A549 (cell line): Measurements from ENCODE around the gene PCSK5. TPM values are rescaled to one million over a fixed set of nuclear protein-coding genes. Genes with fewer than 3 reads are reported as not detected.

Source experiments
- ATAC-seq, 2 experiments: fragments of 200-7000 bp in 1 of 2; fragments of >200 bp in 1 of 2; cut with Nextera tagmentation in 1 of 2; cut with Tn5 transposase in 1 of 2; 3 replicates each; pipeline versions ENCODE4 v1.8.0 to v1.9.1; 2018 to 2020; ENCODE audit warnings: mild to moderate bottlenecking in 1 of 2, moderate library complexity in 1 of 2
- CTCF ChIA-PET: fragments of 300-600 bp; sonication (Branson Sonifier 250); formaldehyde crosslinking; extraction: SDS; loops from one replicate; lab custom pipeline; 2021; ENCODE audit warnings: antibody characterized with exemption, inconsistent platforms; lab: Yijun Ruan, JAX
- POLR2A ChIA-PET: fragments of 350-600 bp; formaldehyde crosslinking; extraction: SDS; loops from one replicate; lab custom pipeline; 2021; ENCODE audit warnings: antibody characterized with exemption, inconsistent platforms; lab: Yijun Ruan, JAX
- DNase-seq, 2 experiments: peaks; one replicate each; pipeline versions ENCODE4 v3.0.0 to v3.0.0-alpha.2; 2011 to 2016; ENCODE audit warnings: low read depth in 1 of 2, low spot score in 1 of 2
- FAIRE-seq: peaks from 2 replicates; lab custom pipeline; 2011; peaks lifted over from hg19 to GRCh38; lab: Jason Lieb, UNC
- H3K27ac ChIP-seq, 2 experiments: fragments of >200 bp; sonication (Bioruptor Twin); formaldehyde crosslinking; 3 replicates each; pipeline ENCODE4 v1.5.1; 2016 to 2017
- H3K4me1 ChIP-seq: fragments of >200 bp; sonication (Bioruptor Twin); formaldehyde crosslinking; 3 replicates; pipeline ENCODE4 v1.6.1; 2016
- H3K4me2 ChIP-seq: fragments of >200 bp; sonication (Bioruptor Twin); formaldehyde crosslinking; 3 replicates; pipeline ENCODE4 v1.6.1; 2016
- H3K4me3 ChIP-seq: fragments of >200 bp; sonication (Bioruptor Twin); formaldehyde crosslinking; 3 replicates; pipeline ENCODE4 v1.5.1; 2016
- H3K9me3 ChIP-seq: fragments of >200 bp; sonication (Bioruptor Twin); formaldehyde crosslinking; 3 replicates; pipeline ENCODE4 v1.6.1; 2016
- CBX2 ChIP-seq: fragments of 200-600 bp; sonication (generic); IDR thresholded peaks from 2 replicates; pipeline ENCODE4 v1.6.1; 2016; ENCODE audit warnings: low read depth, mild to moderate bottlenecking, borderline replicate concordance
- CHD2 ChIP-seq: fragments of 150-350 bp; IDR thresholded peaks from 2 replicates; pipeline ENCODE4 v1.6.1; 2014; ENCODE audit warnings: low read length; ENCODE audit not compliant: partially characterized antibody
- EHF ChIP-seq: fragments of 250-450 bp; sonication (Bioruptor Pico); IDR thresholded peaks from 2 replicates; pipeline ENCODE4 v1.5.0; 2020; ENCODE audit warnings: mild to moderate bottlenecking
- FOSL2 ChIP-seq, 2 experiments: fragments of 450-650 bp in 1 of 2; fragments of >200 bp in 1 of 2; sonication (Bioruptor Twin) in 1 of 2; formaldehyde crosslinking; IDR thresholded peaks; 2 replicates each; pipeline versions ENCODE4 v1.5.0 to v1.6.1; 2016 to 2020; ENCODE audit warnings: mild to moderate bottlenecking in 1 of 2, moderate library complexity in 1 of 2
- HDAC2 ChIP-seq: fragments of 200-600 bp; sonication (generic); IDR thresholded peaks from 2 replicates; pipeline ENCODE4 v1.6.1; 2016
- HOXB5 ChIP-seq: fragments of 250-450 bp; sonication (Bioruptor Pico); IDR thresholded peaks from 2 replicates; pipeline ENCODE4 v1.5.0; 2020; ENCODE audit warnings: mild to moderate bottlenecking, moderate library complexity
- KDM1A ChIP-seq: fragments of 200-600 bp; sonication (generic); IDR thresholded peaks from 2 replicates; pipeline ENCODE4 v1.6.1; 2016; ENCODE audit warnings: low read depth, mild to moderate bottlenecking
- MAZ ChIP-seq: fragments of 150-350 bp; IDR thresholded peaks from 2 replicates; pipeline ENCODE4 v1.6.1; 2014; ENCODE audit warnings: antibody characterized with exemption, low read depth, low read length, borderline replicate concordance
- NR3C1 ChIP-seq: fragments of >200 bp; sonication (Bioruptor Twin); formaldehyde crosslinking; IDR thresholded peaks from 3 replicates; pipeline ENCODE4 v1.6.1; 2017
- RFX5 ChIP-seq: fragments of 450-650 bp; IDR thresholded peaks from 2 replicates; pipeline ENCODE4 v1.7.1; 2014; ENCODE audit warnings: antibody characterized with exemption, mild to moderate bottlenecking, moderate library complexity
- SMC3 ChIP-seq: fragments of >200 bp; sonication (Bioruptor Twin); formaldehyde crosslinking; IDR thresholded peaks from 3 replicates; pipeline ENCODE4 v1.6.1; 2018; ENCODE audit warnings: inconsistent platforms
- SREBF2 ChIP-seq: fragments of 450-650 bp; IDR thresholded peaks from 2 replicates; pipeline ENCODE4 v1.6.1; 2014; ENCODE audit warnings: mild to moderate bottlenecking, moderate library complexity
- TFCP2L1 ChIP-seq: fragments of 250-450 bp; sonication (Bioruptor Pico); IDR thresholded peaks from 2 replicates; pipeline ENCODE4 v1.5.0; 2021; ENCODE audit warnings: mild to moderate bottlenecking
- WGBS: methylation state at CpG from one replicate; pipeline ENCODE4 v1.1.6; 2017; ENCODE audit errors: missing lambda C conversion rate; 5-methylcytosine and 5-hydroxymethylcytosine counted together
- polyA plus RNA-seq, 4 experiments: library from polyadenylated mRNA; depleted of rRNA in 3 of 4; stranded (reverse); fragments of >200 nt; fragmentation: RNase III in 1 of 4; extraction: RNeasy Plus Mini Kit Qiagen cat#74134 plus additional on column Dnase treatment in 1 of 4; gene quantifications; 2 replicates in 3 of 4; 3 replicates in 1 of 4; pipeline ENCODE4 v1.2.3, GENCODE V29; 2011 to 2017
- TF ChIP-seq, protein P1 (sequence below): fragments of 150-350 bp; IDR thresholded peaks from 2 replicates; pipeline ENCODE4 v1.6.1; 2014; ENCODE audit warnings: low read depth, mild to moderate bottlenecking, low read length
- TF ChIP-seq, protein P2 (sequence below): fragments of >200 bp; sonication (Bioruptor Twin); formaldehyde crosslinking; IDR thresholded peaks from 2 replicates; pipeline ENCODE4 v1.6.1; 2016
- TF ChIP-seq, protein P3 (sequence below): IDR thresholded peaks from 2 replicates; pipeline ENCODE4 v1.6.1; 2012
- TF ChIP-seq, protein P4 (sequence below): fragments of 450-650 bp; IDR thresholded peaks from 2 replicates; pipeline ENCODE4 v1.6.1; 2014; ENCODE audit warnings: antibody characterized with exemption
- TF ChIP-seq, protein P5 (sequence below): fragments of 200-600 bp; sonication (generic); IDR thresholded peaks from 2 replicates; pipeline ENCODE4 v1.6.1; 2016; ENCODE audit warnings: antibody characterized with exemption, mild to moderate bottlenecking, moderate library complexity

PCSK5 gene
- polyA plus RNA-seq, 2 of the 4 experiments (the other 2 are of a cell fraction), result 1.3 to 6.7 TPM

DNA sequence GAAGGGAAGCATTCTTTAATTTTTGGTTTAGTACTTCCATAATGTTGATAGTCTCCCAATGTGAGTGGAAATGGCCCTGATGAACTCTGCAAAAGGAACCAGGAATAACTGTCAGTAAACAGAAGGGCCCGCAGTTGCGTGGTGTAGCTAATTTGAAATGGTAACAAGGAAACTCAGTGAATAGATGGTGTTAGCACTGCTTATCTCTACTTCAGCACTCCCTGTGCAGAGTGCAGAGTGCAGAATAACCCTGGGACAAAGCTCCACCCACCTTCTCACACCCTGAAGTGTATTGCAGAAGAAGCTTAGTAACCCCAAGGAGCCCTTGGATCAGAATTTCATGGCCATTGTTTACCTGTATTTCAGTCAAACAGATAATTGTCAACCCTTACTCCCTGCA, 158.9 kb downstream of the PCSK5 start:
- Histone ChIP-seq H3K4me3 (no peak overlapping the region), H3K4me1 (no peaks in the 10 kb centered on the region), H3K9me3 (no peaks in the 10 kb centered on the region), H3K4me2 (no peak overlapping the region), H3K27ac (no peak overlapping the region)
- DNase-seq, result no peak
- WGBS, result 69% methylated on average over 2 of the region's 2 CpGs
- no peak for FAIRE-seq
- ChIA-PET POLR2A (no interaction called here), CTCF (interaction anchor here (0.6 kb wide), 1 partner anchor 762 kb away, joined by 3 read pairs; no protein-coding TSS in a partner anchor)
- ATAC-seq, result no peak
- TF ChIP-seq FOSL2 (IDR thresholded peaks at IDR 0.05), result no peak
- no peak for TF ChIP-seq FOSL2 (CRISPR knock-in tag; IDR thresholded peaks at IDR 0.05)
- no peak for TF ChIP-seq CBX2
- TF ChIP-seq SREBF2, result no peak
- TF ChIP-seq, protein P1, sequence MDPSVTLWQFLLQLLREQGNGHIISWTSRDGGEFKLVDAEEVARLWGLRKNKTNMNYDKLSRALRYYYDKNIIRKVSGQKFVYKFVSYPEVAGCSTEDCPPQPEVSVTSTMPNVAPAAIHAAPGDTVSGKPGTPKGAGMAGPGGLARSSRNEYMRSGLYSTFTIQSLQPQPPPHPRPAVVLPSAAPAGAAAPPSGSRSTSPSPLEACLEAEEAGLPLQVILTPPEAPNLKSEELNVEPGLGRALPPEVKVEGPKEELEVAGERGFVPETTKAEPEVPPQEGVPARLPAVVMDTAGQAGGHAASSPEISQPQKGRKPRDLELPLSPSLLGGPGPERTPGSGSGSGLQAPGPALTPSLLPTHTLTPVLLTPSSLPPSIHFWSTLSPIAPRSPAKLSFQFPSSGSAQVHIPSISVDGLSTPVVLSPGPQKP, result no peak
- TF ChIP-seq TFCP2L1 (CRISPR knock-in tag), result no peak
- TF ChIP-seq CHD2, result no peak
- TF ChIP-seq SMC3, result no peak
- TF ChIP-seq, protein P2, sequence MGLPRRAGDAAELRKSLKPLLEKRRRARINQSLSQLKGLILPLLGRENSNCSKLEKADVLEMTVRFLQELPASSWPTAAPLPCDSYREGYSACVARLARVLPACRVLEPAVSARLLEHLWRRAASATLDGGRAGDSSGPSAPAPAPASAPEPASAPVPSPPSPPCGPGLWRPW, result no peak
- no peak for TF ChIP-seq NR3C1
- TF ChIP-seq, protein P3, sequence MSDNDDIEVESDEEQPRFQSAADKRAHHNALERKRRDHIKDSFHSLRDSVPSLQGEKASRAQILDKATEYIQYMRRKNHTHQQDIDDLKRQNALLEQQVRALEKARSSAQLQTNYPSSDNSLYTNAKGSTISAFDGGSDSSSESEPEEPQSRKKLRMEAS, result no peak
- TF ChIP-seq HOXB5 (CRISPR knock-in tag), result no peak
- TF ChIP-seq MAZ, result no peak
- TF ChIP-seq, protein P4, sequence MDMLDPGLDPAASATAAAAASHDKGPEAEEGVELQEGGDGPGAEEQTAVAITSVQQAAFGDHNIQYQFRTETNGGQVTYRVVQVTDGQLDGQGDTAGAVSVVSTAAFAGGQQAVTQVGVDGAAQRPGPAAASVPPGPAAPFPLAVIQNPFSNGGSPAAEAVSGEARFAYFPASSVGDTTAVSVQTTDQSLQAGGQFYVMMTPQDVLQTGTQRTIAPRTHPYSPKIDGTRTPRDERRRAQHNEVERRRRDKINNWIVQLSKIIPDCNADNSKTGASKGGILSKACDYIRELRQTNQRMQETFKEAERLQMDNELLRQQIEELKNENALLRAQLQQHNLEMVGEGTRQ, result no peak
- TF ChIP-seq HDAC2, result no peak

DNA sequence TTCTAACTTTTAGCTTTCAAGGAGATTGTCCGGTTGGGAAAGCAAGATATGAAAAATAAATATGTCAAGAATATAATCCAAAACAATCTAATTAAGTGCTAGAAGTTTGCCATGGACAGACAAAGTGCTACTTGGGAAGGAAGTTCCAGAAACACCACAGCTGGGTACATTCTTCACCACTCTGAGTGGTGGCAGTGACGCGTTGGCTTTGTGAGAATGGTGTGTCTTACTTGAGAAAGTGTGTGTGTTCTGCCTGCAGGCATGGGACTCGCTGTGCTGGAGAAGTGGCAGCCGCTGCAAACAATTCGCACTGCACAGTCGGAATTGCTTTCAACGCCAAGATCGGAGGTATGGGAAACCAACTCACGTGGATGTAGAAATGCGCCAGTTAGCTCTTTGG, 177.2 kb downstream of the PCSK5 start:
- Histone ChIP-seq H3K4me3 (no peak overlapping the region), H3K9me3 (no peaks in the 10 kb centered on the region), H3K4me2 (no peak overlapping the region), H3K27ac (no peak overlapping the region), H3K4me1 (no peaks in the 10 kb centered on the region)
- ATAC-seq (no peak), DNase-seq (no peak), FAIRE-seq (no peak)
- ChIA-PET POLR2A (no interaction called here), CTCF (interaction anchor here (0.6 to 0.7 kb wide), 2 partner anchors 46 to 223 kb away, joined by 3 to 4 read pairs; no protein-coding TSS in a partner anchor)
- TF ChIP-seq, protein P5, sequence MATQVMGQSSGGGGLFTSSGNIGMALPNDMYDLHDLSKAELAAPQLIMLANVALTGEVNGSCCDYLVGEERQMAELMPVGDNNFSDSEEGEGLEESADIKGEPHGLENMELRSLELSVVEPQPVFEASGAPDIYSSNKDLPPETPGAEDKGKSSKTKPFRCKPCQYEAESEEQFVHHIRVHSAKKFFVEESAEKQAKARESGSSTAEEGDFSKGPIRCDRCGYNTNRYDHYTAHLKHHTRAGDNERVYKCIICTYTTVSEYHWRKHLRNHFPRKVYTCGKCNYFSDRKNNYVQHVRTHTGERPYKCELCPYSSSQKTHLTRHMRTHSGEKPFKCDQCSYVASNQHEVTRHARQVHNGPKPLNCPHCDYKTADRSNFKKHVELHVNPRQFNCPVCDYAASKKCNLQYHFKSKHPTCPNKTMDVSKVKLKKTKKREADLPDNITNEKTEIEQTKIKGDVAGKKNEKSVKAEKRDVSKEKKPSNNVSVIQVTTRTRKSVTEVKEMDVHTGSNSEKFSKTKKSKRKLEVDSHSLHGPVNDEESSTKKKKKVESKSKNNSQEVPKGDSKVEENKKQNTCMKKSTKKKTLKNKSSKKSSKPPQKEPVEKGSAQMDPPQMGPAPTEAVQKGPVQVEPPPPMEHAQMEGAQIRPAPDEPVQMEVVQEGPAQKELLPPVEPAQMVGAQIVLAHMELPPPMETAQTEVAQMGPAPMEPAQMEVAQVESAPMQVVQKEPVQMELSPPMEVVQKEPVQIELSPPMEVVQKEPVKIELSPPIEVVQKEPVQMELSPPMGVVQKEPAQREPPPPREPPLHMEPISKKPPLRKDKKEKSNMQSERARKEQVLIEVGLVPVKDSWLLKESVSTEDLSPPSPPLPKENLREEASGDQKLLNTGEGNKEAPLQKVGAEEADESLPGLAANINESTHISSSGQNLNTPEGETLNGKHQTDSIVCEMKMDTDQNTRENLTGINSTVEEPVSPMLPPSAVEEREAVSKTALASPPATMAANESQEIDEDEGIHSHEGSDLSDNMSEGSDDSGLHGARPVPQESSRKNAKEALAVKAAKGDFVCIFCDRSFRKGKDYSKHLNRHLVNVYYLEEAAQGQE, result no peak
- TF ChIP-seq, protein P3, result no peak
- 84% methylated on average over 11 of the region's 11 CpGs for WGBS

DNA sequence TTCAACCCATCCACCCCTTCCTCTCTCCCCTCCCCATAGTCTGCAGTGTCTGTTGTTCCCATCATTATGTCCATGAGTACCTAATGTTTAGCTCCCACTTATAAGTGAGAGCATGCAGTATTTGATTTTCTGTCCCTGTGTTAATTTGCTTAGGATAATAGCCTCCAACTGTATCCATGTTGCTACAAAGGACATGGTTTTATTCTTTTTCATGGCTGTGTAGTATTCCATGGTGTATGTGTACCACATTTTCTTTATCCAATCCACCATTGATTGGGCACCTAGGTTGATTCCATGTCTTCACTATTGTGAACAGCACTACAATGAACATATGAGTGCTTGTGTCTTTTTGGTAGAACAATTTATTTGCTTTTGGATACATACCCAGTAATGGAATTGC, 187.1 kb downstream of the PCSK5 start:
- FAIRE-seq, result no peak
- no peak for DNase-seq
- Histone ChIP-seq H3K4me2 (no peak overlapping the region), H3K4me1 (no peaks in the 10 kb centered on the region), H3K9me3 (no peaks in the 10 kb centered on the region; the same call in 1 of the 3 replicates), H3K4me3 (no peak overlapping the region), H3K27ac (no peak overlapping the region)
- ATAC-seq, result no peak
- ChIA-PET POLR2A (no interaction called here), CTCF (no interaction called here)
- TF ChIP-seq KDM1A (peak; percentile 35; the same call in 1 of the 2 replicates), RFX5 (no peak), EHF (CRISPR knock-in tag) (no peak)
